ENCODE results near the gene KCTD5.

The KCTD5 gene

DNA sequence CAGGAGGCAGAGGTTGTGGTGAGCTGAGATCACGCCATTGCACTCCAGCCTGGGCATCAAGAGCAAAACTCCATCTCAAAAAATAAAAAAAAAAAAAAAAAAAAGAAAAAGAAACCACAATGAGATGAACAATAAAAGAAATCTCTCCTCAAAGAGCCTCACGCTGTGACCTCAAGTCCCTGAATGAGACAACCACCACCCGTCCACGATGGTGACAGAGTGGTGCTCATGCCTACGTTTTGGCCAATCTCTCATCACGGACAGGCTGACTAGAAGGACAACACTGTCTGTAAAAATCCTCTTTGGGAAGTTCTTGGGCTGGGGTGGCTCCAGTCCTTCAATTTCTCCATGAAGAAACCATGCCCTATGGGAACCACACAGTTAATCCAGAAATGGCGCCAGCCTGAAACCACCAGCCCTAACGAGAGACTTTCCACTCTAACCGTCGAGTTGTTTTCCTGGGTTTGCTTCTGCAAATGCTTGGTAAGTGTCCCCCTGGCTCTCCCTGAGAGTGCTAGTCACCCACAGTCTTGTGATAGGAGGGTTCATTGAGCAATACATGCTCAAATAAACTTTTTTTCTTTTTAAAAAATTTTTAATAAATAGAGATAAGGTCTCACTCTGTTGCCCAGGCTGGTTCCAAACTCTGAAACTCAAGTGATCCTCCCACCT, 52.7 kb downstream of the KCTD5 start:
- DNase-seq: no peak

DNA sequence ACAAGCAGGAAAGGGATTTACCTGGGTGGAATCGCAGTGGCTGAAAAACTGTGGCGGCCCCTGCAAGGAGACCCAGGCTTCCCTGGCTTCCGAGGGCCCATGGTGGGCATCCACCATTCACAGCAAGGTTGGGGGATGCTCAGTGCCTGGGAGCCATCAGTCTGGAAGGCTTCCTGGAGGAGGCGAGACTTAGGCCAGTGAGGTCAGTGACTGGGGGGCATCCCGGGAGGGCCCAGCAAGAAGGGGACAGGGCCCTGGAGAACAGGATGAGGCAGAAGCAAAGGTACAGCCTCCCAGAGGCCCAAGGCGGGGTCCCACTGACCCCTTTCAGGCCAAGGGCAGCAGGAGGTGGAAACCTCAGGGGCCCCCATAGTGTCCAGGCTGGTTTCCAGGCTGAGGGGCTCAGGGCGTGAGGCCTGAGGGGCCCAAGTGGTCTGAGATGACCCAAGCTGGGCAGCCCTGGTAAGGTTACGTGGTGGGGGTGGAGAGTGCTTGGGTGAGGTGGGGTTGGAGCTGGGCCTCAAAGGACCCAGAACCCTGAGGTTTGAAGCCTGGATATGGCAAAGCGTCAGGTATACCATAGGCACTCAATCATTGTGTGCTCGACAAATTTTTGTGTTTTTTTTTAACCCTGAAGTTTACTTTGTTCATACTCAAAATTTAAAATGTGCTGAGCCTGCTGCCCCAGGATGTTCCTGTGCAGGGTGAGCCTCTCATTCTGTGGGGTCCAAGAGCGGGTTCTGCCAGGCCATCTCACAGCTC, 54.3 kb downstream of the KCTD5 start:
- no peak for DNase-seq

DNA sequence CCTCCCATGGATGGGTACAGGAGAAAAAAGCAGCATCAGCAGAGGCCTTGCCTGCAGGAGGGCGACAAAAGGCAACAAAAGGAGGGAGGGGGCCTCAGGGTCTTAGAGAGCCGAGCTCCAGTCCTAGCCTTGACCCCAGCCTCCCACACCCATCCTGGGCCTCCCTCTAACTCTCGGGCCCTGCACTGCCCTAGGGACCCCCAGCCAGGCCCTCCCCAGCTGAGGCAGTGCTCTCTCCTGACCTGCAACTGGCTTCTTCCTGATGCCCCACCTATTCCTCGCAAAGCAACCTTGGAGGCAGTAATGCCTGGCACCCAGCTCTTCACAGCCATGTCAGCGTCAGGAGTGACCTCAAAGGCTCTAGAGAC, 54.9 kb downstream of the KCTD5 start:
- no peak for DNase-seq

DNA sequence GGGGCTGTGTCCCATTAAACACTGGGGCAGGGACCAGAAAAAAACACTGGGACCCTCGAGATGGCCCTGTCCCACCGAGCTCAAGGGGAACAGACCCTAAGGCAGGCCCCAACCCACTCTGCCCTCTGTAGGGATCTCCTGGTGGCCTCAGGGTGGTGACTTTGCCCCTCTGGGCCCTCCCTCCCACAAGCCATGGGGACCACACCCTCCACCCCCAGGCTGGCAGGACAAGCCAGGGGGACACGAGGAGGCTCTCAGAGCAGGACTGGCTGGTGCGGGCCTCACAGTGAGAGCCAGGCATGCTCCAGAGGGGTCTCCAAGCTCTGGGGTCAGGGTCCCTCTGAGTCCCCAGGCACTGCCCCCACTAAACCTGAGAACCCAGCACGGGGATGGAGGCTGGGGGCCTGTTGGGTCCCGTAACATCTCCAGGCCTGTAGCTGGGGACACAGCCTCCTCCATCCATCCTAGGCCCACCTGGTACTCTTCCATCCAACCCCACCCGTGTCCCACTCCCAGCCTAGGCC, 55.6 kb downstream of the KCTD5 start:
- no peak for DNase-seq

DNA sequence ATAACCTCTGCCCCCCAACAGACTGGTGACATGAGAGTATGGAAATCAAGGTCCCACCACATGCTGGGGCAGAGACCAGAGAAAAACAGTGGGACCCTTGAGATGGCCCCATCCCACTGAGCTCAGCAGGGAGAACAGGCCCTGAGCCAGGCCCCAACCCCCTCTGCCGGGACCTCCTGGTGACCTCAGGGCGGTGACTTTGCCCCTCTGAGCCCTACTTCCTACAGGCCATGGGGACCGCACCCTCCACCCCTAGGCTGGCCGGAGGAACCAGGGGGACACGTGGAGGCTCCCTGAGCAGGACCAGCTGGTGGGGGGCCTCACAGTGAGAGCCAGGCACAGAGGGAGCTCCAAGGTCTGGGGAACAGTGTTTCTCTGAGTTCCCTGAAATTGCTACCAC, 56.3 kb downstream of the KCTD5 start:
- DNase-seq: no peak

DNA sequence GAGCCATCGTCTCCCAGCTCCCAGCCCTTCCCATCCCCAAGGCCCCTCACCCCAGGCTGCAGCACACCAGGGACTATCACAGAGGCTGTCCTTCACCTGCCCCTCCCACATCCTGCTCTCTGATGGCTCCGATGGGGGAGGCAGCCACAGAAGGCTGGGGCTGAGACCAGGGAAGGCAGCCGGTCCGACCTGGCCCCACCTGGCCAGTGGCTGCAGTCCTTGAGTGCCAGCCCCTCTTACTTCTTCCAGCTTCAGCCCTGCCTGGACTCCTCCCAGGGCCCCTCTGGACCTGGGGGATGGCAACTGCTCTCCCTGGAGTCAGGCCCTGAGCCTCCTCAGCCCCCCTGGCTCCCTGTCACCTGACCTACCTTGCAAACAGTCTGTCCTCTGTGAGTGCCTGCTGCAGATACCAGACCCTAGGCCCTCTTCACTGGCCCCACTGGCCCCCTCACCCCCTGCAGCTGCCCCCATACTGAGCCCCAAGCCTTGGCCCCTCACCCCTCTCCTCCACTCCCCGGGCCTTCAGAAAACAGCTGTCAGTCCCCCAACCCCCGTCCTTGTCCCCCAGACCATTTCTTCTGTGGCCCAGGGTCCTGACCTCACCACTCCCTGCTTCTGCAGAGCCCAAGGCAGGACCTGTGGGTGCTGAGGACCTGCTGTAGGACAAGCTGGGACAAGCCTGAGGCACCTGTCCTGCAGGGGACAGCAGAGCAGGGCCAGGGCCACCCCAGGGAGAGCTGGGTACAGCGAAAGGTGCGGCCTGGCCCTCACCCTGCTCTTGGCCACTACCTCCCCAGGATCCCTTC, 57.5 kb downstream of the KCTD5 start:
- no peak for DNase-seq

DNA sequence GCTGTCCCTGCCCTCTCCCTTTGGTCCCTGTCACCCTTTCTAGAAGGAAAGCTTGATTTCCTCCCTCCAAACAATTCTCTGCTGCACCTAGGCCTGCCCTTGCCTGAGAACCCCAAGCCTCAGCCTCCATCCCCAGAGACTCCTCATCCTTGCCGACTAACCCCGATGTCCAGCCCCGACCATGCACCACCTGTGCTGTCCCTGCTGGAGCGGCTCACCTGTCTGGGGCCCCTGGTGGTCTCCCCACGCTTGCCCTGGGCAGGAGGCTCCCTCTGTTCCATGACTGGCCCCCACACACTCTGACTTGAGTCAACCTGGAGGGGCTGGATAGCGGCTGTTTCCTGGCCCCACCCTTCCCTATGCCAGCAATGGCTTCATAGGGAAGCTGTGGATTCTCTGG, 58.2 kb downstream of the KCTD5 start:
- no peak for DNase-seq

DNA sequence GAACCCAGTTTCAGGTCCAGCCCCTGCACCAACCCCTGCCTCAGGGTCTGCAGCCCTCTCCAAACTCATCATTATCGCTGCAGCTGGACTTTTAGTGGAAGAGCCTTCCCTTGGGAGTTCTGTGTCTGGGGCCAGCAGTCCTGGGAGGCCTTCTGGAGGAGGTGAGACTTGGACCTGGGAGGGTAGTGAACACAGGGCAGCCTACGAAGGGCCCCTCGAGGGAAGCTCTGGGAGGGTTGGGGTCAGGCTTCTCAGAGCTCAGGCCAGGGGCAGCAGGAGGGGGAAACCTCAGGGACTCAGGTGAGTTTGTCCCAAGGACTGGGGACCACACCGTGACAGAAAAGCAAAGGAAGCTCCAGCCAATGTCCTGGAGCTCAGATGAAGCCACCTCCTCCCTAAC, 58.8 kb downstream of the KCTD5 start:
- DNase-seq: no peak

DNA sequence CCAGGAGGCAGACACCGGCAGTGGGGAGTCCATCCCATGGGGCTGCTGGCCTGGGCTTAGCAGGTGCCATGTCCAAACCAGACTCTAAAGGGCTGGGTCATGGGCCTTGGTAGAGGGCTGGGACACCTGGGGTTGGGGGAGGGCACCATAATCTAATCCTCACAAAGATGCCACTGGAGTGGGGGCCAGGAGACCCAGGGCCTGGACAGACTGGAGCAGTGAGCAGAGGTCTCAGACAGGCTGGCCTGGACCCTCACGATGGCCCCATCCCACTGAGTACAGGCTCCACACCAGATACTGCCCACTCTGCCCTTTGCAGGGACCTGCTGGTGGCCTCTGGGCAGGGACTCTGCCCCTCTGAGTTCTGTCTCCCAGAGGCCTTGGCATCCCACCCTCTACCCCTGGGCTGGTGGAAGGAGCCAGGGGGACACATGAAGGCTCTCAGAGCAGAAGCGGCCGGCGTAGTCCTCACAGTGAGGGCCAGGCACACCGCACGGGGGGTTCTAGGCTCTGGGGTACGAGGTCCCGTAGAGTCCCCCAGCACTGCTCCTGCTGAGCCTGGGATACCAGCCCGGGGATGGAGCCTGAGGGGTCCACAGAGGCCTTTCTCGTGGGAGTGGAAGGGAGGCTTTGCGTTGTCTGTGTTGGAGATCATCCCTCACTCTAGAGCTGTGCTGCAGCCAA, 60.1 kb downstream of the KCTD5 start:
- no peak for DNase-seq

DNA sequence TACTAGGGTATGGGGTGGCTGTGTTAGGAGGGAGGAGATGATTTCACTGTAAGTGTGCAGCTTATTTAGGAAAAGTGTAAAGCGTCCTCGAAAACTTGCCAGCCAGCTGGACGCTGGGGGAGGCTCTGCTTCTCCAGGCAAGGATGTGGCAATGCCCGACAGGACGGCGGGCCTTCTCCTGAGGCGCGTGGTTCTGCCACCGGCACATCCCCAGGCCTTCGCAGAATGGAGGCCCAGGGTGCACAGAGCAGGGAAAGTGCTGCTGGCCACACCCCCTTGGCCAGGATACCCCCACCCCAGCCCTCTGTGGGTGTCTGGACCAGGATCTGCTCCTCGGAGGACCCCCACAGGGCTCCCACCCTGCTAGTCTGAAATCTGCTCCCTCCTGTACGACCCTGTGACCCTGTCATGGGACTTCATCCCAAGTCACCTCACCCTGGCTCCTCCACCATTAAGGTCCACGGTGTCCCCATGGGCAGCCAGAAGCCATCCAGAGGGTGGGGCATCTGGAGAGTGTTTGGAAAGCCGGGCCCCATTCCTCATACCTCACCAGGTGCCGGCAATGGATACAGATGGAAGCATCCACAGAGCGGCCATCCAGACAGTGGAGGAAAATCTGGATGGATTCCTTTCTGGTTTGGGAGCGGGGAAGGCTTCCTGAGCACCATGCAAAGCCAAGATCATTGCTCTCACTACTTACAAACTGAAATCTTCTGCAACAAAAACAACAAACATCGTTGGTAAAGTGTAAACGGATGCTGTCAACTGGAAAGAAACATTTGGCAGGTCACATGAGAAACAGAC, 60.9 kb downstream of the KCTD5 start:
- DNase-seq: no peak

DNA sequence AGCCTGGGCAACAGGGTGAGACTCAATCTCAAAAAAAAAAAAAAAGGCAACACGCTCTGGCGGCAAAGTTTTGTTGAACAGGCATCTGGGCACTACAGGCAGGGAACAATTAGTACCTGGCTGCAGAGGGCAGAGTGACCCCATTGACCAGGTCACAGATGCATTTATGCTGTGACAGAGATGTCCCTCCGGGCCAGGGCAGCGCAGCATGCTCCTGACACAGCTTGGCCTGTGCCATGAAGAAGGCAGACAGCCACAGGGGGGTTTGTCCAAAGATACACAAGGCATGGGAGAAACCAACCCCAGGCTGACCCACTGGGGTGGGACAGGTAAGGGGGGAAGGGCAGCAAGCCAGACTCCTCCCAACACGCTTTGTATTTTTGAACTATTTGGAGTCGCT, 62.4 kb downstream of the KCTD5 start:
- DNase-seq: no peak

DNA sequence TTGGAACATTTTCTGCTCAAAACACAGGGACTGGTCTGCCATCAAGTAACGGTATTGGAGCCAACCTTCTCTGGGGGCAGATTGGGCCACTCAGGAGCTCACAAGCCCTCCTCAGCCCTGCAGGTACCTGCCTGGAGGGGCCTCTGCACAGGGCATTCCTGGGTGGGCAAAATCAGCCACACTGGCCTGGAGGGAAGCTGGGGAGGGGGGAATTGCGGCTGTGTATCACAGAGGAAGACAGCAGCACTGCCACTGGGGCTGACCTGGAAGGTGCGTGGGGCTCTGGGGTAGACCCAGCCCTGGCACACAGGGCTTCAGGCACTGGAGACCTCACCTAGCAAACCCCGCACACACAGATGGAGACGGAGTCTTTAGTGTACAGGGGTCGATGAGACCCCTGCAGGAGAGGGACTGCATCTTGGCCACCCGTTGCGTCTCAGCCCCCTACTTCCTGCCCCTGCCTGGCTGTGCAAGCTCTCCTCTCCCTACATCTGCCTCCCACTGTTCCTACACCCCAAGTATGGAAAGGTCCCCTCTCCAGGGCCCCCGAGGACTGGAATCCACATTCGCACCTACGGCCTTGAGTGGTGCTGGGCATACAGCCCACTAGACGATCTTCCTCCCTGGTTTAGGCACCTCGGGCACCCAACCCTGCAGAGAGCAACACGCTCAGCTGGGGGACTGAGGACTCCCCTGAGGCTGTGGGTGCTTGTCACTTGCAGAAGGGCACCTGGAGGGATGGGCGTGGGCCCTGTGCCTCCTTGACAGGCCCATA, 63.0 kb downstream of the KCTD5 start:
- DNase-seq: no peak

DNA sequence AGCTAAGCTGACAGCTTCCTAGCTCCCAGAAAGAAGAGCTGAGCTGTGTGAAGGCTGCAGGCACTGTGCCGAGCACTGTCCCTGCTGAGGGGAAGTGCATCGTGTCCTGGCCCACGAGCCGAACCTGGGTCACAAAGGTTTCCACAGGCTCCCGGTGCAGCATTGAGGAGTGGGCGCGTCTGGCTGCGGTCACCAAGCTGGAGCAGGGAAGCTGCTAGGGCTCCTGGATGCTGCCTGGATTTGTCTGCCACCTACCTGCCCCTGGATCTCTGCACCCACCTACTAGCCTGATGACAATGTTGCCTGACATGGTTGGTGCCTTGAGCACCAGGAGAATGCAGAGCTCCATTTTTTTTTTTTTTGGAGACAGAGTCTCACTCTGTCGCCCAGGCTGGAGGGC, 63.6 kb downstream of the KCTD5 start:
- no peak for DNase-seq

DNA sequence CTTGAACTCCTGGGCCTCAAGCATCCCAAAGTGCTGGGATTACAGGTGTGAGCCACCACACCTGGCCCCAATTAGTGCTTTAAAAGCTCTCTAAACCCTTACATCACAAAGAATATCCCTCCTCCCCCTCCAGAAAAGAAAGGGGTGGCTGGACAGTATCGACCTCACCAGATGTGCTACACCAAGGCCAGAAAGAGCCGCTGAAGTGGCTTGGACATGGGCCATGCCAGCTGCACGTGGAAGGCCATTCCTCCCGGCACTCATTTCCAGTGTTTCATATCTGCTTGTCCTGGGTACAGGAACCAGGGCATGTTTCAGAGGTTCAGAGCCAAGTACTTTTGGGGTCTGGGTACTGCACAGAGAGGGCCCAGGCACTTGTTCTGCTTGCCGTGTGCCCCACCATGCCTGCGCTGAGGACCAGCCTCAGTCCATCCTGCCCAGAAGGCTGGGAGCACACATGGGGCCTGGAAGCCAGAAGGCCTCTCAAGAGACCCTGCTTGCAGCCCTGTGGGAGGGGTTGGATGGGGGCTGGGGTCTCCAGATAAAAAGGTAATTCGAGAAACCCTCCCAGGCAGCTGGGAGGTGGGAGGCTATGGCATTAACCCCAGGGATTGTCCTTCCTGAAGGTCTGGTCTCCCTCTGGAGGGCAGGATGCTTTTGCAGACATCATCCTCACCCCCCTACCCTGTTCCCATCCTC, 66.6 kb downstream of the KCTD5 start:
- no peak for DNase-seq

DNA sequence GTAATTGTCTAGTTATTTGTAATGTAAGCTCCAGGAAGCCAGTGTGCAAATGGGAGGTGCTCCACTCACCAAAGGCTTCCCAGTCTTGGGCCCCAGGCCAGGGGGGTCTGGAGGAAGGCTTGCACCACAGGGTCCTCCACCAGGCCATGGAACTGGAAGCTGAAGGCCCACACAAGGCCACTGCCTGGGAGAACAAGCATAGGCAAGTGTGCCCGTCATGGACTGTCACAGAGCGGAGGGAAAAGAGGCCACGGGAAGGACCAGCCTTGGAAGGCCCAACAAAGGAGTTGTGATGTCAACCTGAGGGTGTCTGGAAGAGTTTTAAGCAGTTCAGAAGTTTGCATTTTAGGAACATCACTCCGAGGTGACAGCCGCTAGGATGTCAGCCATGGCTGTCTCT, 67.2 kb downstream of the KCTD5 start:
- DNase-seq: no peak

DNA sequence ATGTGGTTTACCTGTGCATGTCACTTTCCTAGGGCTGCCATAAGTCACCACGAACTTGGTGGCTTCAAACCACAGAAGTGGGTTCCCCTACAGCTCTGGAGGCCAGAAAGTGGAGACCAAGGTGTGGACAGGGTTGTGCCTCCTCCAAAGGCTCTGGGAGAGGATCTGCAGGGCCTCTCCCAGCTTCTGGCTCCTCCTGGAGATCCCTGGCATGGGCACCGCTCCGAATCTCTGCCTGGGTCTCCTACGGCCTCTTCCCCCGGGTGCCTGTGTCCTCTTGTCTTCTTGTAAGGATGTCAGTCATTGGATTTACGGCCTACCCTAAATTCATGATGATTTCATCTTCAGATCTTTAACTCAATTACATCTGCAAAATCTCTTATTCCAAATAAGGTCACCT, 67.6 kb downstream of the KCTD5 start:
- DNase-seq: no peak

DNA sequence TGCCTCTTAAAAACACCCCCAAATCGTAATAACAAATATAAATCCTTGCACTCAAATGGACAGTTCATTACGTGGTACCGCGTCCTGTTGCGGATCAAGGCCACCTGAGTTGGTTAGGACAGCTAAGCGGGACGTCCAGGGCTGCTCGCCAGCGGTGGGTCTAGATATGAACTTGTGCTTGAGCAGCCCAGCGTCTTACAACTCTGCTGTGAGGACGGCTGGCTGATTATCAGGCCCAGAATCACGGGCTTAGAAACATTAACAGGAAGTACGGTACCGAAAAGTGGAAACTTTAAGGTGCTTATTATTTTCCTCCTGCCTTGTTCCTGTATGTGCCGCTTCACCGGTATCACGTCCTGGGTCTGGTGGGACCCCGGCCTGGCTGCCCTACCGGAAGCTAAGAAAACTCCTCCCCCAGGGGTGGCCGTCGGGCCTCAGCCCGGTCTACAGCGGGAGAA, 69.3 kb downstream of the KCTD5 start:
- DNase-seq: no peak

DNA sequence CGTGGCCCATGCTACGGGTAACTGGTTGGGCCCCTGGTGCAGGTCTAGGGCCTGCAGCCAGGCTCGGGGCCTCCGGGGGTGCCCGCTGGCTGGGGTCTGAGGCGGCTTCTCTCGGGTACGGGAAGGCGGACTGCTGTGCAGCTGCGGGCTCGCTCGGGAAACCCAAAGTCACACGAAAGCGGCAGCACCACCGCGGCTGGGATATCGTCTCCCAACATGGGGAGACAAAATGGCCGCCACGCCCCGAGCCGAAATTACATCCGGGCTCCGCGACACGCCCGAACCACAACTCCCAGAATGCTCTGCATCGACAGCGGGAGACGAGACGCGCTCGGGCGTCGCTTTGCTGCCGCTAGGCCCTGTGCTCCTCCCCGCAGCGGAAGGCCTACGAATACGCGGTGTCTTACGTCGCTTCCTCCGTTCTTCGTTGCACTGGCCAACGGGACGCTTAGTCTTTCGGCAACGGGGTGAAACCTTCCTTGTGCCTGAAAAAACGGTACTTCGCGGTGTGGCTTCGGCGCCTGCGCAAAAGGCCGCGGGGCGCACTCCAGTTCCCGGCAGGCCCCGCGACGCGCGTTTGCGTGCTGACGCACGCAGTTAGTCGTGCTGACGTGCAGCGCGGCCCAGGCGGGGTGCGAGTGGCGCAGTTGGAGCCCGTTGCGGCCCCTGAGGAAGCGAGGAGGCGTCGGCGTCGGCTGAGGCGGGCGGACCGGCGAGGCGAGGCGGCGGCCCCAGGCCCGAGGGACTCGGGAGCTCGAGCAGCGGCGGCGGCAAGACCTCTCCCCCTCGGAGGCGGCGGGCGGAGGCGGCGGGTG, 69.9 kb downstream of the KCTD5 start, which contains the start of gene SRRM2:
SRRM2 (plus strand) TSS at position 604 of the 815 bp plus-strand sequence. CDS start 3,727 bp downstream, outside the sequence.
- peak; percentile 95 for DNase-seq
